OCI-M2 (cell line): ENCODE measurements around the gene CAPN1.
"Not testable (repeated sequence)": the region's sequence is repeated elsewhere in the genome, so short reads cannot be mapped to it uniquely, and the experiment has no call there.

Experiments
- DNase-seq: peaks from one replicate; lab custom pipeline; 2025; ENCODE audit not compliant: unreplicated experiment; lab: John Stamatoyannopoulos, UW

Gene CAPN1

GRCh38 chr11:65181569-65182257 lies at the start of gene CAPN1:
CAPN1 (plus strand) TSS chr11:65181928; CDS start chr11:65182702, 774 bp downstream.
- DNase-seq: peak; percentile 21

DNA sequence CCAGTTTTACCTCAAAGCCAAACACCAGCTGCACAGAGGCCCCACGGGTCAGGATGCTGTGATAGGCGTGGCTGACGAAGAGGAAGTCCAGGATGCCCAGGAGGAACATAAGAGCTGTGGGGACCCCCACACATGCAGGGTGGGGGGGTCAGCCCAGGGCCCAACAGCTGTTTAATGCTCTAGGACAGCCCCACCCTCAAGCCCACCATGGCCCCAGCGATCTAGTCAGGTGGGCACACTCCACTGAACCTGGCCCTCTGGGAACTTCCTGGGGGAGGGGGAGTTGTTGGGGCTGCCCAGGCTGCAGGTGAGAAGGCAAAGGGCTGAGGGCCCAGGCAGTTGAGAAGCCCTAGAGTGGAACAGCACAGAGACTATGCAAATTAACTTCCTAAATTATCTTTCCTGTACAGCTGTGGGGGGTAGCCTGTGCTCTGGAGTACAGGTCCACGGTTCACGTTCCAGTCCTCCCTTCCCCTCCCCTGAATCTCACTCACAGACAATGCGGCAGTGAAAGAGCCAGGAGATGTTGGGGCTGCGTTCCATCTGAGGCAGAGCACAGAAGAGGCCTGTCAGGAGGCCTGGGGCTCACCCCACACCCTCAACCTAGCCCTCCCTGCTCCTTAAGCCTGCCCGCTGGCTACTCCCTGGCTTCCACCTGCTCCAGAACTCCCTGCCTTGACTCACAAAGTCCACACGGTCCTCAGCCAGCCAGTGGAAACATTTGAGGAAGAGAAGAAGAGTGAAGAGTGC lies 49.3 kb upstream of the CAPN1 start:
- no peak for DNase-seq

DNA sequence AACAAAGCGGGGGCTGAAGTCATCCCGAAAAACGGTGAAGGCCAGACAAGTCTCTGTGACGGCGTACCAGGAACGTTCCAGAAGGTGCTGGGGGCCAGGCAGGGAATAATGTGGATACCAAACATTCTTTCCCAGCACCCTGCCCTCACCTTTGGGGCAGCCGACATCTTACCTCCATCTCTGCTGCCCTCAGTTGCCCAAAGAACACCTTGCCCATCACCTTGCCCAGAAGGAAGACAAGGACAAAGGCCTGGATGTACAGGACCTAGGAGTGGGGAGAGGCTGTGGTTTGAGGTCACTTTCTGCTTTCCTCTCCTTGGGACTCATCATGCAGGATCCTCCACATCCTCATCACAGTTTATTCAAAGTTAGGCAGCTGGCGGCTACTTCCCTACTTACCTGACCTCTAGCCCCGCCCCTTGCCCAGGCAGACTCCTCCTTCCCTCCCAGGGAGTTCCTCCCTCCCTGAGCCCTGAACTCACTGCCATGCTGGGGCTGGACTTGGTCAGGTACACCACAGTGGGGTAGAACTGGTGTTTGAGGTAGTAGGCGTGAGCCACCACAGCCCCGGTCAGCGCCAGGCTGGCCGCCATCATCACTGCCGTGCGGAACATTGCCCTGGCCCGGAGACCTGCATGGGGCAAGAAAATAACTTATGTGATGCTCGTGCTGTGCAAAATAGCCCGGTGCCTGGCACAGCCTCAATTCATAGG lies 48.6 kb upstream of the CAPN1 start:
- DNase-seq: no peak

- no peak for DNase-seq
These were observed 48.0 kb upstream of the CAPN1 start for GRCh38 chr11:65133724-65134123.

- DNase-seq: peak; percentile 87
These were observed 47.3 kb upstream of the CAPN1 start, which contains the start of gene SYVN1 for GRCh38 chr11:65134240-65134951. SYVN1 (minus strand) TSS chr11:65134519; CDS start chr11:65133601, 918 bp downstream.

- peak; percentile 87 for DNase-seq
These were observed 46.6 kb upstream of the CAPN1 start for GRCh38 chr11:65134952-65135632.

DNA sequence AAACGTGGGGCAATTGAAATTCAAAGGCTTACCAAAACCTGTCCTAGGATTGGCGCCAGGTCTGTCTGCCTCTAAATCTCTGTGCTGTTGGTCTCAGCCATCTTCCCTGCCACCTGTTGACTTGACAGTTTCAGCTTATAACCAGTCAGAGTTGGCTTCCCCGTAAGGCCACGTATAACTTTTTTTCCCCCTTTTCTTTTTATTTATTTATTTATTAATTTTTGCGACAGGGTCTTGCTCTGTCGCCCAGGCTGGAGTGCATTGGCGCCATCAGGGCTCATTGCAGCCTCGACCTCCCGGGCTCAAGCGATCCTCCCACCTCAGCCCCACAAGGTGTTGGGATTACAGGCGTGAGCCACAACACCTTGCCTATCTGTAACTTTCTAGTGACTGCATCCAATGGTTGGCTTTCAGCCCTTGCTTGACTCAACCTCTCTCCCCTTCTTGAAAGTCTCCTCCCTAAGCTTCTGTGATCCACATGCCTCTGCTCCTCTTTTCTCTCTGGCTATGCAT lies 46.0 kb upstream of the CAPN1 start:
- no peak for DNase-seq

- no peak for DNase-seq
These were observed 45.1 kb upstream of the CAPN1 start for GRCh38 chr11:65136515-65137096.

DNA sequence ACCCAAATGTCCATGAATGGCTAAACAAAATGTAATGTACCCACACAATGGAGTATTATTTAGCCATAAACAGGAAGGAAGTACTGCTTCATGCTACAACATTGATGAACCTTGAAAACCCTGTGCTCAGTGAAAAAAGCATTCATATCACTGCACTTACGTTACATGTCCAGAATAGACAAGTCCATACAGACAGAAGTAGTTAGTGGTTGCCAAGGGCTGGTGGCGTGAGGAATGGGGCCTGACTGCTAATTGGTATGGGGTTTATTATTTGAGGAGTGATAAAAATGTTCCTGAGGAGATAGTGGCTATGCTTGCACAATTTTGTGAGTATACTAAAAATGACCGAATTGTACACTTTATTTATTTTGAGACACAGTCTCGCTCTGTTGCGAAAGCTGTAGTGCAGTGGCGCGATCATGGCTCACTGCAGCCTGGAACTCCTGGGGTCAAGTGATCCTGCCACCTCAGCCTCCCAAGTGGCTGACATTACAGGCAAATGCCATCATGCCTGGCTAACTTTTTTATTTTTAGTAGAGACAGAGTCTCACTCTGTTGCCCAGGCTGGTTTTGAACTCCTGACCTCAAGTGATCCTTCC lies 39.7 kb upstream of the CAPN1 start:
- DNase-seq: no peak

DNA sequence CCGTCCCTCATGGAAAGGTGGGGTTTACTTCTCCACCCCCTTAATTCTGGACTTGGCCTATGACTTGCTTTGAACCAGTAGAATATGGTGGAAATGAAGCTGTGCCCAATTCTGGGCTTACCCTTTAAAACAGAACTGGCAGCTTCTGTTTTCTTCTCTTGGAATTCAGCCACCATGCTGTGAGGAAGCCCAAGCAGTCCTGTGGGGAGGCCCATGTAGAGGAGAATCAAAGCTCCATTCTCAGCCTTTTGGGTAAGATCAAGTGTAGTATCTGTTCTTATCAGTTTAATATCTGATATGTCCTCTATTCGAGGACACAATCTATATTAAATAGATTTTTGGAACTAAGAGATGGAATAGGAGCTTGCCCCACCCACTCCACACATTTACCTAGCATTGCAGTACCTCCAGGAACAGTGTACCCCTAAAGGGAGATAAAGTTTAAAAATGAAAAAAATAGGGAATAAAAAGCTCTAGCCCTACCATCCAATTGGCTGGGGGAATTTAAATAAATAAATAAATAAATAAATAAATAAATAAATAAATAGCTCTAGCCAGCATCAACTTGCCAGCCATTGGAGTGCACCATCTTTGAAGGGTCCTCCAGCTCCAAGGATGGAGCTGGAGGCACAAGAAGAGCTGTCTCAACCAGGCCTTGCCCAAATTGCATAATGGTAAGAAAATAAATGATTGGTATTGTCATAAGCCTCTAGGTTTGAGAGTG lies 34.2 kb upstream of the CAPN1 start:
- DNase-seq: no peak

DNA sequence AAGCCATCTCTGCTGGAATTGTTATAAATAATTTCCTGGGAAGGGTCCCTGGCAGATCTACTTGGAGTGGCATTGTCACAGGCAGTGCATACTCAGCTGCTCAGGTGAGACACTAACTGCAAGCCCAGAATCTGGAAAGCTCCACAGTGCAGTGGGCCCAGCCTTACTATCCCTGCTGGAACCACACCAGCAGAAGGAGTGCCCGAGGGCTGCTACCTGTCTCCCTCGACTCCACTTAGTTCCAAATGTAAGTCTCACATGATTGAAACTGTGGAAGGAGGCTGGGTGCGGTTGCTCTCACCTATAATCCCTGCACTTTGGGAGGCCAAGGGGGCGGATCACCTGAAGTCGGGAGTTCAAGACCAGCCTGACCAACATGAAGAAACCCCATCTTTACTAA lies 33.1 kb upstream of the CAPN1 start:
- no peak for DNase-seq

DNA sequence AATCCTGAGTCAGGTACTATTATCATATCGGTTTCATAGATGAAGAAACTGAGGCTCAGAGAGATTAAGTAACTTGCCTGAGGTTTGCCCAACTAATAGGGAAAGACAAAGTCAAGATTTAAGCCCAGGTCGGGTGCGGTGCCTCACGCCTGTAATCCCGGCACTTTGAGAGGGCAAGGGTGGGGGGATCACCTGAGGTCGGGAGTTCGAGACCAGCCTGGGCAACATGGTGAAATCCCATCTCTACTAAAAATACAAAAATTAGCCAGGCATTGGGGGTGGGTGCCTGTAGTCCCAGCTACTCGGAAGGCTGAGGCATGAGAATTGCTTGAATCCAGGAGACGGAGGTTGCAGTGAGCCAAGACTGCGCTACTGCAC lies 31.6 kb upstream of the CAPN1 start:
- not testable (repeated sequence) for DNase-seq

DNA sequence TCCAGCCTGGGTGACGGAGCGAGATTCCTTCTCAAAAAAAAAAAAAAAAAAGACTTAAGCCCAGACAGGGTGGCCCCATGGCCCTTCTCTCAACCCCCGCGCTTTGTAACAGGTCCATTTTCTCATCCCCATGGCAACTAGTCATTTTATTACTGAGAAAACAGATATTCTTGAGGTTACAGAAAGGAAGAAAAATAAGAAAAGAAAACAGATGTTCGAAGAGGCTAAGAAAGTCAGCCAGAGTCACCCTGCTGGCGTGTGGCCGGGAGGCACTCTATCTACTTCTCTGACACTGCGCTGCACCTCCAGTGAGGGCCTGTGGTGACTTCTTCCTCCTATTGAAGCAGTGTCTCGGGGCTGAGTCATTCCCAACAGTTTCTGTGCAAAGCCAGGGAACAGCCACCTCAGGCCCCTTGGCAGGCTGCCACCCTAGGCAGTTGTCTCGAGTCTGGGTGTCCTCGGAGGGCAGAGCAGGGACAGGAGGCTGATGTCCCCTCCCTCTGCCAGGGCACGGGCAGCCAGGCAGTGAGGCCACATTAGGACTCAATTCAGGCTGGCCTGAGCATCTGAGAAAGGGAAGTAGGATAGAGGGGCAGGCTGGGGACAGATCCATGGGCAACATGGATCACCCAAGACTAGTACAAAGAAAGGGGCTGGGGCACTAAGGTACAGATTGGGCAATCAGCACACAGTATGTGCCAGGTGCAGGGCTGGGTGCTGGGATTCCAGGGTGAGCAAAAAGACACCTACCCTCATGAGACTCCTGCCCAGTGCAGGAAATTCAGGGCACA lies 31.0 kb upstream of the CAPN1 start:
- DNase-seq: no peak

DNA sequence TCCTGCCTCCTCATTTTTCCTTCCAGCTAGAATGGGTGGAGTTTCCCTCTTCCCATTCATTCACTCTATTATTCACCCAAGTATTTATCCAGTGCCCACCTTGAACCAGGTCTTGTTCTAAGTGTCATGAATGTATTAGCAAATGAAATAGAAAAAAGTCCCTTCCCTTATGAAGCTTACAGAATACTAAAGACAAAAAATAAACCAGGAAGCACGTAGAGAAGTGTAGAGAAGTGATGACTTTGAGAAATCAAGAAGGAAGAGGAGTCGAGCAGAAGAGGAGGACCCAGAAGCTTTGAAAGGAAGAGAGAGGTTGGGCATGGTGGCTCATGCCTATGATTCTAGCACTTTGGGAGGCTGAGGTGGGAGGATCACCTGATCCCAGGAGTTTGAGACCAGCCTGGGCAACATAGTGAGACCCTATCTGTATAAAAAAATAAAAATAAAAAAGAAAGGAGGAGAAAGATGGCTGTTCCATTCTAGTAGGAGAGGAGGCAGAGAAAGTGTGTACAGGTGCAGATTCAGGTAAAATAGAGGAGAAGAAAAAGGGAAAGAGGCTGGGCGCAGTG lies 30.3 kb upstream of the CAPN1 start:
- DNase-seq: no peak

DNA sequence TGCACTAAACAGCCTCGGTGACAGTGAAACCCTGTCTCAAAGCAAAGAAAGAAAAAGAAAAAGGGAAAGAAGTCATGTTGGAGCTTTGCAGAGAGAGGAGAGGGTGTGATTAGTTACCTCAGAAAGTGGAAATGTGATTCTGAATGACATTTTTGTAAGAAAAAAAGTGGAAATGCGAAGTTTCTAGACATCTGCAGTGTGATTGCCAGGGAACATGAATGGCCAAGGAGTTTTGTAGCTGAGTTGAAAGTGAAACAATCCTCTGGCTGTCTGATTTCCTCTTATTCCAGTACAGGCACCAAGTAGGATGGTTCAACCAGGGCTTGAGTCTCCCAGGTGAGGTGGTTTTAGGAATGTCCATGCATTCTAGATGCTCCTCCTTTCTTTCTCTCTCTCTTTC lies 29.6 kb upstream of the CAPN1 start:
- DNase-seq: no peak

DNA sequence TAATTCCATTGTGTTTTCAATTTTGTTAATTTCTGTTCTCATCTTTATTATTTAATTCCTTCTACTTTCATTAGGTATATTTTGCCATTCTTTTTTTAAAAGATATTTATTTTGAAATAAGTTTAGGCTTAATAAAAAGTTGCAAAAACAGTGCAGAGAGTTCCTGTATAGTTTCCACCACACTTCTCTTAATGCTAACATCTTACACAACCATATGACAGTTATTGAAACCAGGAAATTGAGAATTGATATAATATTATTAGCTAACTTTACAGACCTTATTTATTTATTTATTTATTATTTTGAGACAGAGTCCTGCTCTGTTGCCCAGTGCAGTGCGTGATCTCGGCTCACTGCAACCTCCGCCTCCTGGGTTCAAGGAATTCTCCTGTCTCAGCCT lies 25.5 kb upstream of the CAPN1 start:
- no peak for DNase-seq

DNA sequence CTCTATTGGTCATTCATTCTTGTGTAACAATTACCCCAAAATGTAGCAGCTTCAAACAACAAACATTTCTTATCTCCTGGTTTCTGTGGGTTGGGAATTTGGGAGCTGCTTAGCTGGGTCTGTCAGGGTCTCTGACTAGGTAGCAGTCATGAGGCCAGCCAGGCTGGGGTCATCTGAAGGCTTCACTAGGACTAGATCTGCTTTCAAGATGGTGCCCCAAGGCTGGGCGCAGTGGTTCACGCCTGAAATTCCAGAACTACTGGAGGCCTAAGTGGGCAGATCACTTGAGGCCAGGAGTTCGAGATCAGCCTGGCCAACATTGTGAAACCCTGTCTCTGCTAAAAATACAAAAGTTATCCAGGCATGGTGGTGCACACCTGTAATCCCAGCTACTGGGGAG lies 24.8 kb upstream of the CAPN1 start:
- no peak for DNase-seq

DNA sequence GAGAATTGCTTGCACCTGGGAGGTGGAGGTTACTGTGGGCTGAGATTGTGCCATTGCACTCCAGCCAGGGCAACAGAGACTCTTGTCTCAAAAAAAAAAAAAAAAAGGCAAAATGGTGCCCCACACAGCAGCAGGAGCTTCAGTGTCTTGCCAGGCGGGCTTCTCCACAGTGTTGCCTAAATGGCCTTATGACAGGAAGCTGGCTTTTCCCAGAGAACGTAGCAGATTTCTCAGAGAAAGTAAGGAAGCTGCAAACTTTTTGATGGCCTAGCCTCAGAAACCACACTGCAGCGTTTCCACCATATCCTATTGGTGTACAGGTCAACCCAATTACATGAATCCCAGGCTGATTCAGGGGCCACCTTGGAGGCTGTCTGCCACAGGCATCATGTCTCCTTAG lies 24.4 kb upstream of the CAPN1 start:
- DNase-seq: no peak
